Subcutaneous abdominal adipose tissue (tissue), 5 donors: ENCODE results near the gene TEX38.
A peak's percentile ranks its signal among the peaks of the same experiment; 100 is the strongest.

Experiments used
- H3K27ac ChIP-seq: one replicate; pipeline ENCODE4 v1.7.0; 2013; ENCODE audit warnings: low read depth, mild to moderate bottlenecking, inconsistent platforms, low read length, moderate library complexity
- H3K27me3 ChIP-seq, 5 donors: one replicate each; pipeline ENCODE4 v1.7.0; 2013; ENCODE audit warnings: low read length in 5 of 5, inconsistent platforms in 1 of 5; ENCODE audit not compliant: control insufficient read depth in 5 of 5, insufficient read depth in 4 of 5
- H3K36me3 ChIP-seq, 5 donors: one replicate each; pipeline ENCODE4 v1.7.0; 2013; ENCODE audit warnings: low read length in 5 of 5; ENCODE audit not compliant: control insufficient read depth in 5 of 5, insufficient read depth in 5 of 5
- H3K4me1 ChIP-seq, 5 donors: one replicate each; pipeline ENCODE4 v1.7.0; 2013; ENCODE audit warnings: low read length in 5 of 5, mild to moderate bottlenecking in 3 of 5, moderate library complexity in 1 of 5; ENCODE audit not compliant: control insufficient read depth in 5 of 5, insufficient read depth in 5 of 5
- H3K4me3 ChIP-seq, 5 donors: one replicate each; pipeline ENCODE4 v1.7.0; 2013; ENCODE audit warnings: low read length in 5 of 5, low read depth in 1 of 5
- H3K9ac ChIP-seq, 5 donors: one replicate each; pipeline ENCODE4 v1.7.0; 2013; ENCODE audit warnings: low read length in 5 of 5, mild to moderate bottlenecking in 4 of 5, moderate library complexity in 3 of 5
- H3K9me3 ChIP-seq, 5 donors: one replicate each; pipeline ENCODE4 v1.7.0; 2013; ENCODE audit warnings: low read length in 5 of 5; ENCODE audit not compliant: control insufficient read depth in 5 of 5
- donor health status: healthy.
- donor health status: healthy.
- donor health status: healthy.
- donor health status: healthy.
- donor health status: healthy.

The TEX38 gene

DNA sequence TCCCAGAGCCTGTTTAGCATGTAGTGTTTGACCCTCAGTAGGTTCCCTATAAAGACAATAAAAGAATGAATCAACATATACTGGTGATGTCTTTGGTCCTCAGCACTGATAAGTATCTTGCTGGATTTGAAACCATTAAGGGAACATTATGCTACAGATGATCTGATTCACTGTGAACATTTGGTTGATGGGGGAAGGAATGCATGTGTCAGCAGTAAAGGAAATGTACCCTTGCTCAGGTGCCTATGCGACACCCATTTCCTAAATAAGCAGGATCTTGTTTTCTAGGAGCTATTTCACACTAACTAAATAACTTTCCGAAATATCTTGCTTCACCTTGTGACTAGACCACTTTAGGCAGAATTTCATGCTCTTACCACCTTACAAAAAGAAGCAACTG is 13.0 kb downstream of the TEX38 start:
- H3K27me3 ChIP-seq, result no peaks in the 10 kb centered on the region
- H3K27ac ChIP-seq, result no peak overlapping the region
- no peak overlapping the region for H3K4me3 ChIP-seq
- H3K36me3 ChIP-seq, result peaks cover 67 to 92% (median 83%) of the 10 kb centered on the region in 5 donors
- no peak overlapping the region for H3K9ac ChIP-seq
- H3K9me3 ChIP-seq, result no peaks in the 10 kb centered on the region
- peaks cover 1 to 55% (median 17%) of the 10 kb centered on the region in 5 donors for H3K4me1 ChIP-seq

DNA sequence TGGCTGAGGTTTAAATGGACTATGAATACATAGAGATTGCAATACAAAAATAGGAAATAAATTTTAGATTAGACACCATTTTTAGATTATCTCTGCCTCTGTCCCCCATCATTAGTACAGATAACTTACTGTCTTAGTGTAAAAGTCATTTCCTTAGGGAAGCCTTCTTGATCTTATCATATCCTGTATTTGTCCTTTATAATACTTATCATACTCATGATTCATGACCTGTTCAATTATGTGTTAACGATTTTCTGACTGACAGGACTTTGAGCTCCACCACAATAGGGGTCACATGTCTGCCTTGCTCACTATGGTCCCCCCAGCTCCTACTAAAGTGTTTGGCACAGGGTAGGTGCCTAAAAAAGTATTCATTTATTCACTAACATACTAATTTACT is 14.6 kb downstream of the TEX38 start:
- peak overlapping the region; percentile 14 for H3K27ac ChIP-seq
- H3K36me3 ChIP-seq, result peaks cover 62 to 92% (median 81%) of the 10 kb centered on the region in 5 donors

DNA sequence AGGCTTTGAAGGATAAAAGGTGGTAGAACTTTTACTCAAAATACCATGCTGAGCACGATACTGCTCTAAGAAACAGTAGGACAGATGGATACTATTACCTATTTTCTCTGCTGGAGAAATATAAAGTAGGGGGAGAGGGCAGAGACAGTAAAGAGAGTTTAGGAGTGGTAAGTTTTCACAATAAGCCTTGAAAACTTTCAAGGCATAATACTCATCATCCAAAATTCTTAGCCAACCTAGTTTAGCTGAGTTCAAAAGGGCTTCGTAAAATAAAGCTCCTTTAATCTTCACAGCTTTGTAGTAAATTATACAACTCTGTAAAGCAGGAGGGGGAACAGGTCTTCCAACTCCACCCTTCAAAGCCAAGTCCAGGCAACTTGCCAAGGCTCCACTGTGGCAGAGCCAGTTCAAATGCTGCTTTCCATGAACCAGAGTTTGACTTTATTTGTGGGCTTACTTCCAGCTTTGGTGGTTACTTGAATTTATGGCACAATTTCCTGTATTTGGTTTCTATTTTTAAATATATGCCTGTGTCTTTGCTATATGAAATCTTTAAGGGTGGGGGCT is 15.5 kb downstream of the TEX38 start:
- H3K9ac ChIP-seq, result no peak overlapping the region
- no peak overlapping the region for H3K4me3 ChIP-seq
- no peaks in the 10 kb centered on the region for H3K9me3 ChIP-seq
- peak overlapping the region; percentile 14 for H3K27ac ChIP-seq
- peaks cover 4 to 57% (median 28%) of the 10 kb centered on the region in 5 donors for H3K4me1 ChIP-seq
- no peaks in the 10 kb centered on the region for H3K27me3 ChIP-seq
- H3K36me3 ChIP-seq, result peaks cover 53 to 92% (median 82%) of the 10 kb centered on the region in 5 donors

More for the DNA sequence above, 14.6 kb downstream of the TEX38 start:
- H3K9ac ChIP-seq, result no peak overlapping the region
- H3K4me1 ChIP-seq, result peaks cover 4 to 60% (median 23%) of the 10 kb centered on the region in 5 donors
- H3K4me3 ChIP-seq, result no peak overlapping the region
- no peaks in the 10 kb centered on the region for H3K27me3 ChIP-seq
- no peaks in the 10 kb centered on the region for H3K9me3 ChIP-seq

DNA sequence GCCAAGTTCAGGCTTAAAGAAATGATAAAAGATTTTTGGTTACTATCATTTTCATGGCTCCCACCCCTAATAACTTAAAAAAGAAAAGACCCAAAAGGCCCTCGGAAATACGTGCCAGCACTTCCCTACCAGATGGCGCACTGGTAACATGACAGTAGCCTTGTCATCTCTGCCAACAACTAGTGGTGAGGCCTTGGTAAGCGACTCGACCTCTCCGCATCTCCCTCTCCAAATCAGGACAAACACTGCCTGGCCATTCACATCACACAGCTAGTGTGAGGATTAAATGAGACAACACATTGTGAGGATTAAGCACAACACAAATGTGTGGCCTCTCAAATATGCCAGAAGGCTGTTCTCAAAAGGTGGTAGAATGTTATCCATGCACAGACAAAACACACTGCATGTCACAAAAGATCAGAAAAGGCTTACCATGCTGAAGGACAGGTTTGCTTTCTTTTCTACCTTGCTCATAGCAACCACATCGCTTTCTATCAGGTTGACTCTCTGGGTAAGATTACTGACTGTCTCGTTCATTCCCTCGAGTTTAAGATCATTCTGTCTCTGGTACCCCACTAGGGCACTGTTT is 16.4 kb downstream of the TEX38 start:
- no peak overlapping the region for H3K27ac ChIP-seq
- H3K9ac ChIP-seq, result no peak overlapping the region
- peaks cover 4 to 51% (median 31%) of the 10 kb centered on the region in 5 donors for H3K4me1 ChIP-seq
- H3K36me3 ChIP-seq, result peaks cover 49 to 87% (median 76%) of the 10 kb centered on the region in 5 donors
- H3K4me3 ChIP-seq, result no peak overlapping the region
- no peaks in the 10 kb centered on the region for H3K9me3 ChIP-seq
- H3K27me3 ChIP-seq, result no peaks in the 10 kb centered on the region

DNA sequence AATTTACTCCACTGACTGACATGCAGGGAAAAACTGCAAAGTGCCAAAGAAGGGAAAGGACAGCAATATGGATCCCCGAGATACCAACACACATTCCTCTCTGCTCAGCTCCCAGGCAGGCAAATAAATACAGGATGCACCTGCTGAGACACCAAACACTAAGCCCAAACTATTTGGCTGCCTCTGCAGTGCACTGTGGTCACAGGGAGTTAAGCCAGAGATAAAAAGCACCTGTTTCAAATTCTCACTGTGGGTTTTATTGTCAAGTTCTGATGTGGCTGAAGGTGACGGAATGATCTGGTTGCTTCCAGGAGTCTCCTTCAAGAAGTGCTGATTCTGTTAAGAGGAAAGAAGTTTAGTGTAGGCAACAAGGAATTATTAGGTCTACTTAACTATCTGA is 17.7 kb downstream of the TEX38 start:
- Histone ChIP-seq H3K27ac (no peak overlapping the region), H3K4me1 (peaks cover 4 to 51% (median 31%) of the 10 kb centered on the region in 5 donors), H3K27me3 (no peaks in the 10 kb centered on the region), H3K4me3 (no peak overlapping the region), H3K9me3 (no peaks in the 10 kb centered on the region), H3K36me3 (peaks cover 42 to 74% (median 63%) of the 10 kb centered on the region in 5 donors), H3K9ac (no peak overlapping the region)

DNA sequence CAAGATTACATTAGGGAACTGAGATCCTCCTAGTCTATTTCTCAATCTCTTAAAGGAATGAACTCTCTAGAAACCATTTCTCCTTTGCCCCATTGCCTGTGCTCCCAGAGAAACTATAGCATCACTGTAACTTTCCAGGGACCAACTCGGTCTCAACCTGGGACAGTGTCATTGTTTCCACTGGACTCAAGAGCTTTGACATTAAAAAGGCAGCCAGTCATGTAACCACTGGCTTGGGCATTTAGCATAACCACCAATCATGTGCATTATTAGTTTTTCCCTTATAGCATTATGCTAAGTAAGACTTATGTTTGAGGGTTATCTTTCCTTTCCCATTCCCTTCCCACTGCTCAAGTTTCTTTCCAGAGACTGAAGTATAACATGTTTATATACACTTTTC is 18.2 kb downstream of the TEX38 start:
- Histone ChIP-seq H3K36me3 (peaks cover 36 to 68% (median 57%) of the 10 kb centered on the region in 5 donors), H3K9me3 (no peaks in the 10 kb centered on the region), H3K4me1 (peaks cover 4 to 51% (median 31%) of the 10 kb centered on the region in 5 donors), H3K27ac (peak overlapping the region; percentile 32), H3K9ac (no peak overlapping the region), H3K27me3 (no peaks in the 10 kb centered on the region), H3K4me3 (no peak overlapping the region)

DNA sequence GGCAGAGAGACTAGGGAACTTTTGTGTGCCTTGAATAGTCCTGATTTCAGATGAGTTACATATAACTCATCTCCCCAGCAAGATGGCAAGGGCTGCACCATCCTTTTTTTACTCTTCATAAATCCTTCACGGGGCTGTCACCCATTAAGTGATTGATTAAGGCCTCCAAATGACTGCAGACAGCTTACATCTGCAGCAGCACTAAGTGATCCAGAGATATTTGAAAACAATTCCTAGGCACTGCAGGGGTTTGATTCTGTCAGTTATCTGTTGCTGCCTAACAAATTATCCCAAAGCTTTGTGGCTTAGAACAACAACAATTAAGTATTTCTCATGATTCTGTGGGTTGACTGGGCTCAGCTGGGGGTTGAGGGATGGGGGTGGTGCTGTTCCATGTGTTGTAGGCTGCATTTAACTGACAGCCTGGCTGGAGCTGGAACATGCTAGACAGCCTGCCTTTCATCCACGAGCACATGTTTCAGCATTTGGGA is 19.3 kb downstream of the TEX38 start:
- no peak overlapping the region for H3K27ac ChIP-seq
- H3K9me3 ChIP-seq, result no peaks in the 10 kb centered on the region

DNA sequence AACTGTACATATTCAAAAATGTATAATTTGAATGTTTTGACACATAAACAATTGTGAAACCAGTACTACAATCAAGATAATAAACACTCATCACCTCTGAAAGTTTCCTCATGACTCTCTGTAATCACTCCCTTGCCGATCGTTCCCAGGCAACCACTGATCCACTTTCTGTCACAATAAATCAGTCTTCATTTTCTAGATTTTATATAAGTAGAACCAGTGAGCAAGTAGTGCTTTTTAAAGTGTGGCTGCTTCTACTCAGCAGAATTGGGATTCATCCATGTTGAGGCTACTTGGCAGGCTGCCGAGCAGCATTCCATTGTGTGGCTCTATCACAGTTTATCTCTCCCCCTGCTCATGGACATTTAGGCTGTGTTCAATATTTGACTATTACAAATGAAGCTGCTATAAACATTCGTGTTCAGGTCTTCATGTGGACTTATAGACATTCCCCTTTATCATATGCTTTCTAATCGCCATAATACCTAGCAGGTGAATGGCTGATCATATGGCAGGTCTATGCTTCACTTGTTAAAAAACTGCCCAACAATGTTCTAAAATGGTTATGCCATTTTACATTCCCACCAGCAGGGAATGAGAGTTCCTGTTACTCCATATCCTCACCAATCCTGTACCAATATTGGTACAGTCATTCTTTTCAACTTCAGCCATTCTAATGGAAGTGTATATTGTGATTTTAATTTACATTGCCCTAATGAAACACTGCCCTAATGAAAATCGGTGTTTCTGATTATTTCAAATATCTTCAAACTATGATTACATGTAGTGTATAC is 20.5 kb downstream of the TEX38 start:
- H3K9me3 ChIP-seq, result no peaks in the 10 kb centered on the region
- peaks cover 4 to 36% (median 27%) of the 10 kb centered on the region in 5 donors for H3K4me1 ChIP-seq
- H3K9ac ChIP-seq, result no peak overlapping the region
- no peak overlapping the region for H3K27ac ChIP-seq
- no peak overlapping the region for H3K4me3 ChIP-seq
- no peaks in the 10 kb centered on the region for H3K27me3 ChIP-seq
- H3K36me3 ChIP-seq, result peaks cover 37 to 68% (median 52%) of the 10 kb centered on the region in 5 donors

More for the DNA sequence above, 19.3 kb downstream of the TEX38 start:
- H3K27me3 ChIP-seq, result no peaks in the 10 kb centered on the region
- H3K36me3 ChIP-seq, result peaks cover 32 to 67% (median 56%) of the 10 kb centered on the region in 5 donors
- H3K9ac ChIP-seq, result no peak overlapping the region
- H3K4me1 ChIP-seq, result peaks cover 4 to 49% (median 31%) of the 10 kb centered on the region in 5 donors
- no peak overlapping the region for H3K4me3 ChIP-seq

DNA sequence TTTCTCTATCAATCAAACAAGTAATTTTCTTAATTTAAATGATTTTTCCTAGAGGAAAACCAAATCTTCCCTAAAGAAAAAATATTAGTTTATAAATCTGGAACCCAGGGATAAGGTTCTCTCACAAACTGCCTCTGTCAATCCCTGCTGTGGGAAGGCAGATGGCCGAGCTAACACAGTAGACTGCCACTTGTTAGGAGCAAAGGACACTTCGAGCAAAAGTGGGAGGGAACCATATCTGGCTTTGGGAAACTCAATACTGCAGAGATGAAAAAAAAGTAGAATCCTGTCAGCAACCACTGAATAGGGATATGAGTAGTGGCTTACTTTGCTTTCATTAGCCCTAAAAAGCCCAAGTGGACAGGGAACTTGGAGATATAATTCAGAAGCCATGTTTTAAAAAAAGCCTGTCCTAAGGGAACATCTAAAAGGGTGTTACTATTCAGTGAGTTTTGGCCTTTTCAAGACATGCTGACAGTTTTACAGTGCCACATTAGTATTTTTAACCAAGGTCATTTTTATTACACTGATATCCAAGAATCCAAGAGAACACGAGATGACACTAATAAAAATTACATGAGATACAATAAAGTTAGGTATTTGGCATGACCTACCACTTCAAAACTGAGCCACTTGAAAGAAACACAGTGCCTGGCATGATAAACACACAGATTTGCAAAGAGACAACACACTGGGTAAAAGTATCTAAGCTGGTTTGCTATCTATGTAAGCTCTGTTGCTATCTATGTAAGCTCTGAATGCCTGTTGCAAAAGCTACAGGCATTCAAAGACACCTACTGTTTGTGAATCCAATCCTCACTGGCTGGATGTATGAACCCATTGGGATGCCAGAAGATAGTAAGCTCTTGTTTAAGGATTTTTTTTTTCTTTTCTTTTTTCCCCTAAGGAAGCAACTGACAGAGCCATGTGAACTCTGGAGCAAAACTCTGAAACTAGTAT is 21.4 kb downstream of the TEX38 start:
- no peak overlapping the region for H3K27ac ChIP-seq
- H3K4me3 ChIP-seq, result no peak overlapping the region
- no peaks in the 10 kb centered on the region for H3K27me3 ChIP-seq
- H3K4me1 ChIP-seq, result peaks cover 4 to 27% (median 20%) of the 10 kb centered on the region in 5 donors
- no peaks in the 10 kb centered on the region for H3K9me3 ChIP-seq
- peaks cover 36 to 69% (median 47%) of the 10 kb centered on the region in 5 donors for H3K36me3 ChIP-seq
- H3K9ac ChIP-seq, result no peak overlapping the region
